Skeletal muscle cell (primary cell): ENCODE data around the gene SUSD3.

Experiments
- DNase-seq: peaks from one replicate; pipeline ENCODE4 v3.0.0-alpha.2; 2010; ENCODE audit warnings: low read depth
- H3K4me3 ChIP-seq: 2 replicates; pipeline ENCODE4 v1.5.1; 2011; ENCODE audit warnings: low read depth, mild to moderate bottlenecking, control low read depth, low read length, moderate library complexity

SUSD3 gene

GRCh38 chr9:93118863-93119702 lies 60.6 kb downstream of the SUSD3 start:
- no peak overlapping the region for H3K4me3 ChIP-seq
- no peak for DNase-seq

GRCh38 chr9:93119703-93119952 lies 61.1 kb downstream of the SUSD3 start:
- H3K4me3 ChIP-seq = no peak overlapping the region
- DNase-seq = no peak

GRCh38 chr9:93119953-93120845 lies 61.7 kb downstream of the SUSD3 start:
- H3K4me3 ChIP-seq = no peak overlapping the region
- DNase-seq = peak; percentile 81

GRCh38 chr9:93120846-93121315 lies 62.4 kb downstream of the SUSD3 start:
- no peak overlapping the region for H3K4me3 ChIP-seq
- DNase-seq = no peak

GRCh38 chr9:93121316-93122241 lies 63.1 kb downstream of the SUSD3 start:
- no peak for DNase-seq
- H3K4me3 ChIP-seq = no peak overlapping the region

- no peak for DNase-seq
These were observed 64.3 kb downstream of the SUSD3 start for GRCh38 chr9:93122721-93123221.

GRCh38 chr9:93123561-93124283 lies 65.2 kb downstream of the SUSD3 start:
- DNase-seq = no peak
- no peak overlapping the region for H3K4me3 ChIP-seq

More at GRCh38 chr9:93122721-93123221, 64.3 kb downstream of the SUSD3 start:
- no peak overlapping the region for H3K4me3 ChIP-seq

- H3K4me3 ChIP-seq = no peak overlapping the region
- no peak for DNase-seq
These were observed 66.3 kb downstream of the SUSD3 start for GRCh38 chr9:93124793-93125192.

- no peak overlapping the region for H3K4me3 ChIP-seq
- no peak for DNase-seq
These were observed 66.9 kb downstream of the SUSD3 start for GRCh38 chr9:93125331-93125894.

- H3K4me3 ChIP-seq = no peak overlapping the region
- DNase-seq = no peak
These were observed 67.8 kb downstream of the SUSD3 start for GRCh38 chr9:93126151-93126781.

- H3K4me3 ChIP-seq = no peak overlapping the region
- no peak for DNase-seq
These were observed 68.4 kb downstream of the SUSD3 start for GRCh38 chr9:93126825-93127368.

- DNase-seq = no peak
- no peak overlapping the region for H3K4me3 ChIP-seq
These were observed 69.0 kb downstream of the SUSD3 start for GRCh38 chr9:93127395-93127911.

GRCh38 chr9:93128011-93128714 lies 69.7 kb downstream of the SUSD3 start:
- no peak for DNase-seq
- H3K4me3 ChIP-seq = no peak overlapping the region

GRCh38 chr9:93128715-93129224 lies 70.3 kb downstream of the SUSD3 start:
- no peak for DNase-seq
- H3K4me3 ChIP-seq = no peak overlapping the region

- DNase-seq = no peak
These were observed 70.8 kb downstream of the SUSD3 start for GRCh38 chr9:93129286-93129685.

GRCh38 chr9:93129691-93130500 lies 71.4 kb downstream of the SUSD3 start:
- no peak overlapping the region for H3K4me3 ChIP-seq
- no peak for DNase-seq

More at GRCh38 chr9:93129286-93129685, 70.8 kb downstream of the SUSD3 start:
- H3K4me3 ChIP-seq = no peak overlapping the region
